Breast epithelium (tissue), 4 donors: ENCODE results near the gene MRPL49. TPM values are rescaled to one million over a fixed set of nuclear protein-coding genes. Genes with fewer than 3 reads are reported as not detected.
A peak's percentile ranks its signal among the peaks of the same experiment; 100 is the strongest.

ENCODE experiments used
- DNase-seq, 2 donors: peaks; one replicate each; pipeline ENCODE4 v3.0.0-alpha.2; 2019; ENCODE audit warnings: low spot score in 2 of 2
- H3K27ac ChIP-seq, 2 donors: fragments of 200-600 bp; sonication (generic) in 1 of 2; one replicate each; pipeline ENCODE4 v1.5.1; 2016 to 2019; ENCODE audit warnings: mild to moderate bottlenecking in 1 of 2
- H3K27me3 ChIP-seq, 2 donors: fragments of 200-600 bp; sonication (generic) in 1 of 2; one replicate each; pipeline versions ENCODE4 v1.5.1 to v1.6.0; 2017 to 2019; ENCODE audit warnings: control low read depth in 1 of 2, mild to moderate bottlenecking in 1 of 2
- H3K36me3 ChIP-seq: fragments of 200-600 bp; one replicate; pipeline ENCODE4 v1.5.1; 2019
- H3K4me1 ChIP-seq, 2 donors: fragments of 200-600 bp; sonication (generic); one replicate each; pipeline ENCODE4 v1.5.1; 2016 to 2019; ENCODE audit warnings: control low read depth in 1 of 2
- H3K4me3 ChIP-seq, 3 donors: fragments of 200-600 bp; sonication (generic); 1 replicate in 2 of 3; 2 replicates in 1 of 3; pipeline ENCODE4 v1.5.1; 2016 to 2019; ENCODE audit warnings: mild to moderate bottlenecking in 3 of 3, moderate library complexity in 2 of 3
- H3K9me3 ChIP-seq, 2 donors: fragments of 200-600 bp; sonication (generic) in 1 of 2; one replicate each; pipeline ENCODE4 v1.5.1; 2016 to 2019; ENCODE audit warnings: control low read depth in 1 of 2
- CTCF ChIP-seq, 3 donors: fragments of 450-650 bp; IDR thresholded peaks; one replicate each; pipeline ENCODE4 v1.5.1; 2016 to 2017; ENCODE audit warnings: antibody characterized with exemption in 3 of 3, mild to moderate bottlenecking in 3 of 3, moderate library complexity in 3 of 3
- POLR2A ChIP-seq: fragments of 450-650 bp; IDR thresholded peaks from one replicate; pipeline ENCODE4 v1.6.1; 2016; ENCODE audit warnings: antibody characterized with exemption, mild to moderate bottlenecking, moderate library complexity
- POLR2AphosphoS5 ChIP-seq, 3 donors: sonication (generic); formaldehyde crosslinking; IDR thresholded peaks; one replicate each; pipeline ENCODE4 v1.6.1; 2017; ENCODE audit warnings: antibody characterized with exemption in 3 of 3
- intact Hi-C: fragments of 100-400 bp; cut with DNase I; formaldehyde crosslinking; loops from one replicate; pipeline ENCODE4 v1.15.1; 2023; ENCODE audit warnings: low total_unique reads
- total RNA-seq, 3 donors: library from RNA; depleted of rRNA; stranded (reverse); fragments of >200 nt; gene quantifications; one replicate each; pipeline ENCODE4 v1.1.0, GENCODE V29; 2016

MRPL49 gene
- total RNA-seq, 3 donors from 2014 or later: 66.2 to 92.6 (median 72.8) TPM

- no peak for DNase-seq
- TF ChIP-seq CTCF (IDR thresholded peaks at IDR 0.05): no peak
- no peak for TF ChIP-seq POLR2A
- no peak for TF ChIP-seq POLR2AphosphoS5 (IDR thresholded peaks at IDR 0.05)
- no peaks in the 10 kb centered on the region for H3K9me3 ChIP-seq
- peaks cover 5% of the 10 kb centered on the region for H3K36me3 ChIP-seq
- H3K4me1 ChIP-seq: peaks cover 6 to 13% of the 10 kb centered on the region in 2 donors
- H3K27me3 ChIP-seq: no peaks in the 10 kb centered on the region
- intact Hi-C loops: no loop called here
- H3K4me3 ChIP-seq: no peak overlapping the region
- peak overlapping the region in 1 of 2 donors; percentile 68 for H3K27ac ChIP-seq
Observed at GRCh38 chr11:65109231-65110198, 12.6 kb upstream of the MRPL49 start.

DNA sequence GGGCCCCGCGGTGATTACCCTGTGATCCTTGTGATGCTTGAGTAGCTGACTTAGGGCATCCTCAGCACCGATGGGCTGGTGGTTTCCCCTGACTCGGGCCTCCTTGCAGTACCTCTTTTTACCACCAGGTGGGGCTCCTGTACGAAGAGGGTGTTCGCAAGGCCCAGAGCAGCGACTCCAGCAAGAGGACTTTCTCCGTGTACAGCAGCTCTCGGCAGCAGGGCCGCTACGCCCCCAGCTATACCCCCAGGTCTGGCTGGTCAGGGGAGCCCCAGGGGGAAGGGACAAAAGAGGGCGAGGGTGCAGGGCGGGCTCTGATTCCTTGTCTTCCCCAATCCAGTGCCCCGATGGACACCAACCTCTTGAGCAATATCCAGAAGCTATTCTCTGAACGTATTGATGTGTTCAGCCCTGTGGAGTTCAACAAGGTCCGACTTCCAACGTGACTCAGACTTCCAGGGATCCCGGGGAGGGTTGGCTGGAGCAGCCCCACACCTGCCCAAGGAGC is 11.7 kb upstream of the MRPL49 start:
- TF ChIP-seq POLR2A: no peak
- peak; percentile 98 to 100 (median 98) for TF ChIP-seq CTCF (IDR thresholded peaks at IDR 0.05)
- no peak for TF ChIP-seq POLR2AphosphoS5 (IDR thresholded peaks at IDR 0.05)
- DNase-seq: peak; percentile 80 to 92
- peaks cover 6 to 10% of the 10 kb centered on the region in 2 donors for H3K4me1 ChIP-seq
- intact Hi-C loops: no loop called here
- no peaks in the 10 kb centered on the region for H3K27me3 ChIP-seq
- peaks cover 5% of the 10 kb centered on the region for H3K36me3 ChIP-seq
- H3K27ac ChIP-seq: peak overlapping the region; percentile 13 to 68
- H3K9me3 ChIP-seq: no peaks in the 10 kb centered on the region
- no peak overlapping the region for H3K4me3 ChIP-seq

DNA sequence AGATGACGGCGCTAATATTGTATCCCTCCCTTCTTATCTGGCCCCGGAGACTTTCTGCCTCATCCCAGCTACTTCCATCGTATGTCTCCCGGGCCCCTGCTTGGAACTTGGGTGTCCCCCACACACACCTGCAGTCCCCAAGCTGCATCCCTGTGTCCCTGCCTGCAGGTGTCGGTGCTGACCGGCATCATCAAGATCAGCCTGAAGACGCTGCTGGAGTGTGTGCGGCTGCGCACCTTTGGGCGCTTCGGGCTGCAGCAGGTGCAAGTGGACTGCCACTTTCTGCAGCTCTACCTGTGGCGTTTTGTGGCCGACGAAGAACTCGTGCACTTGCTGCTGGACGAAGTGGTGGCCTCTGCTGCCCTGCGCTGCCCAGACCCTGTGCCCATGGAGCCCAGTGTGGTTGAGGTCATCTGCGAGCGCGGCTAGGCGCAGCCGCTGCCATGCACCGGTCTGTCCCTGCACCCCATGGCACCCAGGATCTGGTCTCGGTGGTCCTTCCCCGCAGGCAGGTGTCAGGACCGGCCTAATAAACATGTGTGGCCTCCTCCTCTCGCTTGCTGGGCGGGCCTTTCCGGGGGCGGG is 10.9 kb upstream of the MRPL49 start:
- H3K27ac ChIP-seq: peak overlapping the region in 1 of 2 donors; percentile 68
- no peaks in the 10 kb centered on the region for H3K27me3 ChIP-seq
- peaks cover 5% of the 10 kb centered on the region for H3K36me3 ChIP-seq
- intact Hi-C loops: no loop called here
- peak overlapping the region in 2 of 3 donors; percentile 51 to 57 for H3K4me3 ChIP-seq
- TF ChIP-seq POLR2A: no peak
- no peak for TF ChIP-seq POLR2AphosphoS5 (IDR thresholded peaks at IDR 0.05)
- no peak for TF ChIP-seq CTCF (IDR thresholded peaks at IDR 0.05)
- DNase-seq: no peak
- no peaks in the 10 kb centered on the region for H3K9me3 ChIP-seq
- peaks cover 6 to 12% of the 10 kb centered on the region in 2 donors for H3K4me1 ChIP-seq

- H3K36me3 ChIP-seq: peaks cover 5% of the 10 kb centered on the region
- intact Hi-C loops: no loop called here
- no peaks in the 10 kb centered on the region for H3K9me3 ChIP-seq
- peaks cover 6 to 17% of the 10 kb centered on the region in 2 donors for H3K4me1 ChIP-seq
- peak; percentile 95 to 97 for DNase-seq
- TF ChIP-seq POLR2AphosphoS5 (IDR thresholded peaks at IDR 0.05): peak; percentile 41 to 77 (median 71)
- TF ChIP-seq POLR2A: no peak
- no peaks in the 10 kb centered on the region for H3K27me3 ChIP-seq
- peak within 1 kb of the TSS; percentile 35 to 57 (median 51) for H3K4me3 ChIP-seq
- peak within 1 kb of the TSS; percentile 34 to 68 for H3K27ac ChIP-seq
Observed at GRCh38 chr11:65111744-65112545, 10.2 kb upstream of the MRPL49 start, which contains the start of gene TM7SF2. TSS of gene TM7SF2 (plus strand) at chr11:65111872. CDS start at chr11:65112016, 144 bp downstream.
